ENCODE results near the gene TK1. TPM values are rescaled to one million over a fixed set of nuclear protein-coding genes. Genes with fewer than 3 reads are reported as not detected.

The TK1 gene
- total RNA-seq, 2 donors from 2014 or later, result 0.66 to 4.9 TPM

- ATAC-seq (peak; percentile 28), DNase-seq (peak; percentile 78 to 84 (median 82))
- peak overlapping the region; percentile 19 to 95 (median 88) for H3K27ac ChIP-seq
- TF ChIP-seq CTCF (IDR thresholded peaks at IDR 0.05), result peak; percentile 78 to 90 (median 82)
- TF ChIP-seq POLR2A (IDR thresholded peaks at IDR 0.05), result no peak
- no peak overlapping the region for H3K4me3 ChIP-seq
- WGBS, 2 donors, result 11 to 20% methylated on average over 10 to 11 of the region's 14 CpGs
- no peaks in the 10 kb centered on the region for H3K36me3 ChIP-seq (replicated peaks in 1 of 2; ENCODE audit: insufficient read depth in 1 of 2, low read depth in 2 of 2)
- H3K27me3 ChIP-seq, result no peaks in the 10 kb centered on the region
- peaks cover 58% of the 10 kb centered on the region for H3K4me1 ChIP-seq
- intact Hi-C loops (cut with DNase I), result no loop called here
- H3K9me3 ChIP-seq, result no peaks in the 10 kb centered on the region
Observed at GRCh38 chr17:78176548-78177025, 10.3 kb downstream of the TK1 start.

- DNase-seq (no peak), ATAC-seq (no peak)
- Histone ChIP-seq H3K36me3 (replicated peaks in 1 of 2; ENCODE audit: insufficient read depth in 1 of 2, low read depth in 2 of 2) (no peaks in the 10 kb centered on the region), H3K9me3 (no peaks in the 10 kb centered on the region), H3K27me3 (no peaks in the 10 kb centered on the region), H3K4me3 (no peak overlapping the region), H3K4me1 (peaks cover 66% of the 10 kb centered on the region), H3K27ac (peak overlapping the region; percentile 78 to 95 (median 88))
- intact Hi-C loops (cut with DNase I), result no loop called here
- 42 to 47% methylated on average over 11 to 14 of the region's 14 CpGs for WGBS, 2 donors
- TF ChIP-seq POLR2A (IDR thresholded peaks at IDR 0.05) (no peak), CTCF (IDR thresholded peaks at IDR 0.05) (no peak)
Observed at GRCh38 chr17:78175643-78175981, 11.2 kb downstream of the TK1 start.

- DNase-seq (peak; percentile 76 to 89 (median 86)), ATAC-seq (peak; percentile 51)
- no peaks in the 10 kb centered on the region for H3K9me3 ChIP-seq
- H3K4me1 ChIP-seq, result peaks cover 71% of the 10 kb centered on the region
- no peak overlapping the region for H3K4me3 ChIP-seq
- intact Hi-C loops (cut with DNase I), result no loop called here
- H3K27me3 ChIP-seq, result no peaks in the 10 kb centered on the region
- TF ChIP-seq POLR2A (IDR thresholded peaks at IDR 0.05) (peak in 2 of 3 donors; percentile 54 to 62), CTCF (IDR thresholded peaks at IDR 0.05) (peak in 5 of 7 experiments; percentile 6 to 62 (median 32))
- 38 to 40% methylated on average over 7 to 28 of the region's 28 CpGs for WGBS, 2 donors
- no peaks in the 10 kb centered on the region for H3K36me3 ChIP-seq (replicated peaks in 1 of 2; ENCODE audit: insufficient read depth in 1 of 2, low read depth in 2 of 2)
- H3K27ac ChIP-seq, result peak overlapping the region; percentile 78 to 95 (median 88)
Observed at GRCh38 chr17:78174870-78175642, 11.8 kb downstream of the TK1 start.

GRCh38 chr17:78174346-78174869 lies 12.4 kb downstream of the TK1 start:
- H3K27ac ChIP-seq, result peak overlapping the region; percentile 78 to 95 (median 88)
- no peak overlapping the region for H3K4me3 ChIP-seq
- H3K36me3 ChIP-seq (replicated peaks in 1 of 2; ENCODE audit: insufficient read depth in 1 of 2, low read depth in 2 of 2), result no peaks in the 10 kb centered on the region
- intact Hi-C loops (cut with DNase I), result no loop called here
- DNase-seq, result peak; percentile 96 to 97 (median 96)
- peaks cover 78% of the 10 kb centered on the region for H3K4me1 ChIP-seq
- H3K27me3 ChIP-seq, result no peaks in the 10 kb centered on the region
- H3K9me3 ChIP-seq, result no peaks in the 10 kb centered on the region
- peak; percentile 66 to 98 (median 96) for TF ChIP-seq CTCF (IDR thresholded peaks at IDR 0.05)
- TF ChIP-seq POLR2A (IDR thresholded peaks at IDR 0.05), result peak; percentile 70 to 88 (median 82)
- peak; percentile 92 for ATAC-seq
- 0 to 4% methylated on average over 3 to 15 of the region's 15 CpGs for WGBS, 2 donors

Data from body of pancreas (tissue), 4 donors.